CD14-positive monocyte (primary cell): ENCODE measurements around the gene PTPRU. TPM values are rescaled to one million over a fixed set of nuclear protein-coding genes. Genes with fewer than 3 reads are reported as not detected.
A peak's percentile ranks its signal among the peaks of the same experiment; 100 is the strongest.

Experiments
- DNase-seq, 3 donors: peaks; one replicate each; pipeline ENCODE4 v3.0.0-alpha.2; 2011 to 2022
- H2AFZ ChIP-seq: 2 replicates; pipeline ENCODE4 v1.6.0; 2012; ENCODE audit warnings: mild to moderate bottlenecking, low read depth, low read length, inconsistent platforms; ENCODE audit not compliant: insufficient read depth, poor library complexity, severe bottlenecking
- H3K27ac ChIP-seq, 2 donors: 1 replicate in 1 of 2; 2 replicates in 1 of 2; pipeline ENCODE4 v1.5.1; 2012 to 2013; ENCODE audit warnings: low read length in 2 of 2, control low read depth in 1 of 2, inconsistent platforms in 1 of 2, low read depth in 1 of 2, mild to moderate bottlenecking in 1 of 2
- H3K27me3 ChIP-seq, 2 donors: one replicate each; pipeline versions ENCODE4 v1.6.0 to v1.6.1; 2011 to 2013; ENCODE audit warnings: low read length in 2 of 2; ENCODE audit not compliant: control insufficient read depth in 2 of 2, insufficient read depth in 2 of 2
- H3K36me3 ChIP-seq, 2 donors: replicated peaks in 1 of 2; 1 replicate in 1 of 2; 2 replicates in 1 of 2; pipeline versions ENCODE4 v1.5.1 to v1.6.1; 2012 to 2013; ENCODE audit warnings: low read length in 2 of 2, control low read depth in 1 of 2, inconsistent platforms in 1 of 2, mild to moderate bottlenecking in 1 of 2; ENCODE audit not compliant: insufficient read depth in 2 of 2, control insufficient read depth in 1 of 2
- H3K4me1 ChIP-seq, 2 donors: 1 replicate in 1 of 2; 2 replicates in 1 of 2; pipeline versions ENCODE4 v1.5.1 to v1.6.1; 2012 to 2013; ENCODE audit warnings: low read length in 2 of 2, control low read depth in 1 of 2, inconsistent platforms in 1 of 2, mild to moderate bottlenecking in 1 of 2, moderate library complexity in 1 of 2; ENCODE audit not compliant: insufficient read depth in 2 of 2, control insufficient read depth in 1 of 2
- H3K4me2 ChIP-seq: replicated peaks from 2 replicates; pipeline ENCODE3; 2012; ENCODE audit warnings: low read length, moderate library complexity, mild to moderate bottlenecking; ENCODE audit not compliant: poor library complexity, severe bottlenecking; ENCODE audit errors: extremely low read depth
- H3K4me3 ChIP-seq, 3 experiments: fragments of 200-600 bp in 1 of 3; sonication (generic) in 1 of 3; replicated peaks in 1 of 3; 1 replicate in 2 of 3; 2 replicates in 1 of 3; pipeline ENCODE4 v1.5.1; 2011 to 2013; ENCODE audit warnings: low read length in 3 of 3, mild to moderate bottlenecking in 3 of 3, control low read depth in 2 of 3, low read depth in 2 of 3, inconsistent platforms in 1 of 3, moderate library complexity in 1 of 3
- H3K79me2 ChIP-seq: 2 replicates; pipeline ENCODE4 v1.6.0; 2012; ENCODE audit warnings: mild to moderate bottlenecking, control low read depth, inconsistent platforms, low read length, moderate library complexity; ENCODE audit not compliant: insufficient read depth
- H3K9ac ChIP-seq: 2 replicates; pipeline ENCODE4 v1.6.0; 2017; ENCODE audit warnings: low read length, mild to moderate bottlenecking; ENCODE audit not compliant: insufficient read depth, poor library complexity, severe bottlenecking
- H3K9me3 ChIP-seq, 2 donors: replicated peaks in 1 of 2; 1 replicate in 1 of 2; 2 replicates in 1 of 2; pipeline versions ENCODE4 v1.5.1 to v1.6.1; 2012 to 2013; ENCODE audit warnings: low read length in 2 of 2, control low read depth in 1 of 2; ENCODE audit not compliant: control insufficient read depth in 1 of 2, insufficient read depth in 1 of 2
- H4K20me1 ChIP-seq: 2 replicates; pipeline ENCODE4 v1.6.0; 2012; ENCODE audit warnings: mild to moderate bottlenecking, low read length, control low read depth, moderate library complexity; ENCODE audit not compliant: insufficient read depth
- H3K27ac Mint-ChIP-seq, 7 donors: one replicate each; pipeline ENCODE4 v1.8.0; 2020; ENCODE audit warnings: mild to moderate bottlenecking in 7 of 7, mixed read lengths in 7 of 7, moderate library complexity in 6 of 7, inconsistent platforms in 2 of 7
- H3K27me3 Mint-ChIP-seq, 3 donors: one replicate each; pipeline ENCODE4 v1.8.0; 2021 to 2022; ENCODE audit warnings: low read depth in 3 of 3, mild to moderate bottlenecking in 3 of 3, mixed read lengths in 3 of 3, moderate library complexity in 3 of 3, inconsistent platforms in 1 of 3
- H3K36me3 Mint-ChIP-seq, 2 donors: one replicate each; pipeline ENCODE4 v1.8.0; 2020; ENCODE audit warnings: mixed read lengths in 2 of 2, inconsistent platforms in 1 of 2, mild to moderate bottlenecking in 1 of 2
- H3K4me1 Mint-ChIP-seq: one replicate; pipeline ENCODE4 v1.8.0; 2020; ENCODE audit warnings: mild to moderate bottlenecking, mixed read lengths
- H3K4me3 Mint-ChIP-seq, 2 donors: one replicate each; pipeline ENCODE4 v1.8.0; 2020; ENCODE audit warnings: mild to moderate bottlenecking in 2 of 2, mixed read lengths in 2 of 2, moderate library complexity in 1 of 2
- H3K9me3 Mint-ChIP-seq, 7 donors: one replicate each; pipeline ENCODE4 v1.8.0; 2020 to 2022; ENCODE audit warnings: mixed read lengths in 7 of 7, mild to moderate bottlenecking in 6 of 7, moderate library complexity in 6 of 7, inconsistent platforms in 2 of 7
- CTCF ChIP-seq: fragments of 200-600 bp; IDR thresholded peaks from one replicate; pipeline ENCODE4 v1.8.0; 2022; ENCODE audit warnings: antibody characterized with exemption, mild to moderate bottlenecking
- WGBS: methylation state at CpG from one replicate; pipeline ENCODE4 v1.1.5; 2013; ENCODE audit warnings: missing lambda C conversion rate; ENCODE audit not compliant: insufficient coverage; 5-methylcytosine and 5-hydroxymethylcytosine counted together
- intact Hi-C, 2 donors: fragments of 100-400 bp; cut with micrococcal nuclease; formaldehyde crosslinking; loops; one replicate each; pipeline versions ENCODE4 v1.15.0 to v1.15.1; 2023
- polyA plus RNA-seq, 3 donors: library from polyadenylated mRNA; depleted of rRNA in 1 of 3; unstranded in 2 of 3; stranded (reverse) in 1 of 3; fragments of 300-500 nt in 2 of 3; fragments of >200 nt in 1 of 3; fragmentation: Illumina TruSeq in 2 of 3; gene quantifications; 1 replicate in 2 of 3; 2 replicates in 1 of 3; pipeline ENCODE4 v1.2.3, GENCODE V29; 2012 to 2021

PTPRU gene
- polyA plus RNA-seq, 3 donors: 0.42 to 1.4 TPM; not detected in 1

GRCh38 chr1:29278124-29278523 lies 41.8 kb downstream of the PTPRU start:
- intact Hi-C loops: no loop called here
- no peak overlapping the region for H3K27ac Mint-ChIP-seq
- 58% methylated on average over 3 of the region's 3 CpGs for WGBS
- H3K4me2 ChIP-seq: no peak overlapping the region
- no peak overlapping the region for H3K27ac ChIP-seq
- no peaks in the 10 kb centered on the region for H3K4me1 Mint-ChIP-seq
- H3K79me2 ChIP-seq: no peaks in the 10 kb centered on the region
- H3K27me3 ChIP-seq: no peaks in the 10 kb centered on the region
- no peak overlapping the region for H3K9ac ChIP-seq
- no peak overlapping the region for H3K4me3 ChIP-seq
- DNase-seq: no peak
- peaks cover 0 to 7% (median 3%) of the 10 kb centered on the region in 7 donors for H3K9me3 Mint-ChIP-seq
- no peaks in the 10 kb centered on the region for H3K36me3 Mint-ChIP-seq
- no peaks in the 10 kb centered on the region for H3K9me3 ChIP-seq
- H3K36me3 ChIP-seq: no peaks in the 10 kb centered on the region
- no peaks in the 10 kb centered on the region for H4K20me1 ChIP-seq
- H3K27me3 Mint-ChIP-seq: peaks cover 4 to 9% (median 4%) of the 10 kb centered on the region in 3 donors
- no peak overlapping the region for H2AFZ ChIP-seq
- peak overlapping the region in 1 of 2 donors; percentile 14 for H3K4me3 Mint-ChIP-seq
- H3K4me1 ChIP-seq: peaks cover 0 to 4% of the 10 kb centered on the region in 2 donors
- TF ChIP-seq CTCF: no peak

GRCh38 chr1:29279406-29279805 lies 43.1 kb downstream of the PTPRU start:
- Mint-ChIP-seq H3K27ac (peak overlapping the region in 1 of 7 donors; percentile 31), H3K27me3 (peaks cover 4 to 6% (median 4%) of the 10 kb centered on the region in 3 donors), H3K4me3 (no peak overlapping the region), H3K4me1 (peaks cover 7% of the 10 kb centered on the region), H3K36me3 (no peaks in the 10 kb centered on the region), H3K9me3 (peaks cover 0 to 7% (median 3%) of the 10 kb centered on the region in 7 donors)
- H3K4me2 ChIP-seq: no peak overlapping the region
- H2AFZ ChIP-seq: no peak overlapping the region
- no peaks in the 10 kb centered on the region for H3K9me3 ChIP-seq
- intact Hi-C loops: no loop called here
- no peak for DNase-seq
- no peak overlapping the region for H3K9ac ChIP-seq
- no peaks in the 10 kb centered on the region for H3K79me2 ChIP-seq
- 91% methylated on average over 8 of the region's 13 CpGs for WGBS
- no peak overlapping the region for H3K4me3 ChIP-seq
- H3K27ac ChIP-seq: no peak overlapping the region
- peaks cover 2 to 12% of the 10 kb centered on the region in 2 donors for H3K4me1 ChIP-seq
- H4K20me1 ChIP-seq: no peaks in the 10 kb centered on the region
- H3K27me3 ChIP-seq: no peaks in the 10 kb centered on the region
- H3K36me3 ChIP-seq: no peaks in the 10 kb centered on the region
- TF ChIP-seq CTCF: no peak
